NCI-H510A (cell line): Measurements from ENCODE around the gene THAP2.

ENCODE experiments used
- DNase-seq: peaks from one replicate; lab custom pipeline; 2025; lab: John Stamatoyannopoulos, UW

THAP2 gene

DNA sequence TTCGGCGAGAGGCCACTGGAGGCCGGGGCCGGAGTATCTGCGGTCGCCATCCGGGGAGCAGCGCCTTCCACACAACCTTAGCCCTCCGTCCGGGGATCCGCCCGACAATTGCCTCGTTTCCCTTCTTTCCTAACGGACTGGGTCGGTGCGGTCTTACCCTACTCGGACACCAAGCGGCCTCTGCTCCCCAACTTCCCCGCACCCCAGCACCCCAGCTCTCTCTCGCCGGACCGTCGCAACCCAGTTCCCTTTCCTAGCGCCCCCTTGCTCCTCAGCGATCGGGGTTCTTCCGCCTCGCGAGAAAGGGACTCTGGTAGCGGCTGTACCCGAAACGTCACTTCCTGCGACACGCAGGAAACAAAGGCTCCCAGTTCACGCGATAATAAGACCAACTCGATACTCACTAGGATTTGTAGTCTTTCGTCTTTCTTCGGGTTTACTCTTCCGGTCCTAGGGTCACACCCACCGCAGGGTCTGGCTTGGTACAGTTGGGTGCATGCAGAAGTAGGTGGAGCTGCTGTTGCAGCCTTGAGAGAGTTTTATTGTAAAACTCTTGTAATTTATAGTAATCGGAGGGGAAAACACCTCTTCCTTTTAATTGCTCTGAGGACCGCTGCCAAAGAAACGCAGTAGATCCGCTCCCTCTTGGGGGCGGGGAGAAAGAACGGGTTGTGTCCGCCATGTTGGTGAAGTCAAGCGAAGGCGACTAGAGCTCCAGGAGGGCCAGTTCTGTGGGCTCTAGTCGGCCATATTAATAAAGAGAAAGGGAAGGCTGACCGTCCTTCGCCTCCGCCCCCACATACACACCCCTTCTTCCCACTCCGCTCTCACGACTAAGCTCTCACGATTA, at the start of gene THAP2, which contains the start of gene ZFC3H1:
Gene THAP2 (plus strand): TSS at position 741 of the 850 bp plus-strand sequence. CDS start 209 bp downstream, outside the sequence.
Gene ZFC3H1 (minus strand): TSS at position 288 of the 850 bp plus-strand sequence. CDS start 238 bp downstream, at position 50.
- peak; percentile 98 for DNase-seq

DNA sequence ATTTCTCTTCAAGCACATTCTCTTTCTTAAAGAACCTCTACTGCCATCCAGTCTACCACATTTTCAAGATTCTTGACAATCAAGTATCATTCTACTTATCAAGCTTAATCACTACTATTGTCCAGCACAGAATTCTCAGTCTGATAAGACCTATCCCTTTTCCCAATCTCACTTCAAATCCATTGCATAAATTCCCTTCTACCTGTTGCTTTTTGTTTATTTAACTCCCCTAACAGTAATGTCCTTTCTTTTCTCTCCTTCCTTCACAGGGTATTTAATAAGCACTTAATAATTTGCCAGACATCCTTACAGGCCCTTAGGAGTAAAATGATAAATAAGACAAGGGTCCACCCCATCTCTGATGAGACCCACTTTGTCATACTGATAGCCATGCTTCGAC, 42.2 kb upstream of the THAP2 start:
- no peak for DNase-seq

DNA sequence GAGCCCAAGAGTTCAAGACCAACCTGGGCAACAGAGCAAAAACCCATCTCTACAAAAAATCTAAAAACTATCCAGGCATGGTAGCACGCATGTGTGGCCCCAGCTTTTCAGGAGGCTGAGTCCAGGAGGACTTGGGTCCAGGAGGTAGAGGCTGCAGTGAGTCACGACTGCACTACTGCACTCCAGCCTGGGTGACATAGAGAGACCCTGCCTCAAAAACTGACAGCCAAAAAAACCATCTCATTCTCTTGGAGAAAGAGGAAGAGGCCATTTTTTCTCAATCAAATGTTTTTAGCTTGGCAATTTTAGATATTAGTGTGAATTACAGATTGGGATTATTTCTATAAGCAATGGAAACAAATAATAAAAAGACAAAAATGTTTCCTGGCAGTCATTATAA, 38.6 kb upstream of the THAP2 start:
- DNase-seq = no peak

DNA sequence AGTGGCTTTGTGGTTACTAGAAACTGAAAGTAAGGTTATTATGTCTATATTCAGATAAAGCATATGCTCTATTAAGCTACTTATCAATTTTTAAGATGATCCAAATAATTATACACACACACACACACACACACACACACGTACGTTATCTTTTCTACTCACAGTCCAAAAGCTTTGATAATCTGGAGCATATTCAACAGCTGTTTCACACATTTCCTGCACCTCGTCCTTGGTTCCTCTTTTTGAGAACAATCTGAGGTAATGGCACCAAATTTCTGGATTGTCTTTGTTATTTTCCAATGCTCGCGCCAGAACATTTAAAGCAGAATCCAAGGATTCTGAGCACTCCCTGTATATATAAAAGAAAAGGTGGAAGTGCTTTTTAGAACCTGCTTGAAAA, 38.0 kb upstream of the THAP2 start:
- no peak for DNase-seq

DNA sequence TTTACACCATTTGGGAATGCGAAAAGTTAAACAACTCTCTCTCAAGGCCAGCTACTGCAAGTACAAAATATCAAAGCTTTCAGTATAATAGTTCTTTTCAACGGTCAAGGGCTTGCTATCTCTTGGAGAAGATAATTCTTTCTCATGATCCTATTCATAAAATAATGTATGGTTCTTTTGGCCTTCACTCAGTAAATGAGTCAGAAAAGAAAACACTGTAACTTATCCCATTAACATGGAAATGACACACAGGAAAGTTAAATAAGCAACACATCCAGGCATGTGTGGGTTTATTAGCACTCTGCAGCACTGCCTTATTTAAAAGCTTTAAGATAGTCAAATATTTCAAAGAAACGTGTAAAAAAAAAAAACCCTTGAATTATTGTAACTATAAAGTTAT, 37.3 kb upstream of the THAP2 start:
- DNase-seq = no peak

DNA sequence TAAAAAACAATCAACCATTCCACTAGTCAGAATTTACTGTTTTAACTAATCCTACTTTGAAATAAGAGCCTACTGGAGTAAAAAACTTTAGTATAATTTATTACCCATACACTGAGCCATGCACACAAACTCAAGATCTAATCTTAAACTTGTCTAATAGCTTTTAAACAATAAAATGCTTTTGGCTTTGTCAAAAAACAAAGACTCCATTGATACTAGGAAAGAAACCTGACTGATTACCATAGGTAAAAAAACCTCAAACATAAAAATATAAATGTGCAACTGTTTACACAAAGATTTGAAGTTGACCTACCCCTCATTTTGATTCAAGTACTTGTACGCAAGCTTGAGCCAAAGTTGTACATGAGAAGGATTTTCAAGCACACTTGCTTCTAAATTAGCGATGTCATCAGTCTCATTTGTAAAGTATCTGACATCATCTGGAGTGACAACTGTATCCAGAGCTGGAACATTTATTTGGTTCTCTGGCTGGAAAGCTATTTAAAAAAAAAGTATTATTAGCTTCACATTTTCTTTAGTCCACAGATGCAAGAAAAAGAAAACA, 36.6 kb upstream of the THAP2 start:
- DNase-seq = no peak

DNA sequence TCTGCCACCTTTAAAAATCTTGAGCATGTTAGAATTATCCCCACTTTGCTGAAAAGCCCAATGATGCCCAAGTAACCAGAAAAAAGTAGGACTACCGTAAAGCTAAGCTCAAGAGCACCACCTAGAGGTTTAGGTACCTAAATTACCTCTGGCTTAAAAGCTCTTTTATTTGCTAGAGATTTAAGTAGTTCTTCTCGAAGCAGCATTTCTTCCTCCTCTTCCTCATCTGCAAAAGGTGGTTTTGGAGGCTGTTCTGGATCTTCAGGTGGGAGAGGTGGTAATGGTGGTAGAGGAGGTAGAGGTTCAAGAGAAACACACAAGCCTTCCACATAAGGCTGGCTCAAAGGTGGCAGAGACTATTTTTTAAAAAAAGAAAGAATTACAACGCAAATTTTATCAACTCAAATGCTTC, 27.4 kb upstream of the THAP2 start:
- peak; percentile 40 for DNase-seq

DNA sequence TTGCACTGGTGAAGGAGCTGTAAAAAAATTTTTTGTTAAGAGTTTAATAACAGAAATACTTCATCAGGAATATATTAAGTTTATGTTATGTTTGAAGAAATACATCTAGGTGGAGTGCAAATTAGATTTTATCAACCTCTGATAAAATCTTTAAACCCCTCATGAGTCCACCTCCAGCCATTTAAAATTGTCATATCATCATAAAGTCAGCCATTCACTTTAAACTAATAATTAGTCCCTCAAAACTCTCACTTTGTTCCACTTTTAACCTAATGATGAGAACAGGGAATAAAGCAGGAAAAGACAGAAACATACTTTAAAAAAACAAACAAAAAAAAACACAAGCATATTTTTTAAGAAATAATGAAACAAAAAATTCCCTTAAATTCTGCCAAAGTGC, 25.6 kb upstream of the THAP2 start:
- no peak for DNase-seq

DNA sequence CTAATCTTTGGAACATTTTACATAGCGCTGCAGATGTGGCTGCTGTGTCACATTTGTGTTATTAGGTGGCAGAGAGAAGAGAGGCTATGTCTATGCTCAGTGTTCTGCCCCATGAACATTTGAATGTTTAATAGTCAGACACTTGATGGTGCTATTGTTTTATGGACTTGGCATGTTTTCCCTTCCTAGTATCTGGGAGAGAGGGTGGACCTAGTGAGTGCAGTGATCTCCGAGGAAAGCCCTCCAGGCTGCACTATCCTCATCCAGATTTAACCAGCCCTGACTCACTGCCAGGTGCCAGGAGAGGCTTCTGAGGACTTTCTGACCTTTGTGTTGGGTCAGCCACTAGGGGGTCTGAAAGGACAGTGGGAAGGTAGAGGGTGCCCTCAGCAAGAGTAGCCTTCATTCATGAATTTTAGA, 24.8 kb upstream of the THAP2 start:
- no peak for DNase-seq

DNA sequence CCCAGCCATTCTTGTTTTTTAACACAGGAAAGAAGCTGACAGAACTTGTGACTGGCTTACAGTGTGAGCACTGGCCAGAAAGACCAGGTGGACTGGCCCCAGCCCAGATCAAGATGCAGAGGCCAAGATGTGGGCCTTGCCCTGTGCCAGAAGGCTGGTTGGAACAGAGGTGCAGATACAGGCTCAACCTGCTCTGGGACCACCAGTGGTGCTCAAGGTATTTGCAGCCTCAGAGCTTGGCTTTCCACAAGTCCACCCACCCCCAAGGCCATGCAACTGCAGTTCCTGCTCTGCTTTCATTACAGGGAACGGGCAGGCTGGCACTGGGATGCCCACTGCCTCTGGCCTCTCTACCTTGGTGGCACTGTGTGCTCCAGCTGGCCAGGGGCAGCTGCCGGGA, 23.8 kb upstream of the THAP2 start:
- no peak for DNase-seq

DNA sequence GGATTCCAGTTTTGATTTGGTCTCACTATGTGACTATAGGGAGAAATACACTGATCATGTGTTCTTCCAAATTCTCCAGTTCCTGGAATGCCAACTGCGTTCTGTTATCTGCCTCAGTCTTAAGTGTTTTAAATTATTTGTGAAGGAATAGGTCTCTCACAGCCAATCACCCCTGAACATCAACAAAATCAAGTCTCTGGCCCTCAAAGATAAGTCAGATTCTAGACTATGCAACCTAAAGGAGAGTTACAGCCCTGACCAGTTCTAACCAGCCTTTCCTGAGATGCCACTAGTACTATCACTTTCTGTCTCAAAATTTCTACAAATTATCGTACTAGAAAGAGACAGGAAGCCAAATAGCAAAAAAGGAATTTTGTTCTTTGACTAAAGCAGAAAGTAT, 22.7 kb upstream of the THAP2 start:
- DNase-seq = no peak

DNA sequence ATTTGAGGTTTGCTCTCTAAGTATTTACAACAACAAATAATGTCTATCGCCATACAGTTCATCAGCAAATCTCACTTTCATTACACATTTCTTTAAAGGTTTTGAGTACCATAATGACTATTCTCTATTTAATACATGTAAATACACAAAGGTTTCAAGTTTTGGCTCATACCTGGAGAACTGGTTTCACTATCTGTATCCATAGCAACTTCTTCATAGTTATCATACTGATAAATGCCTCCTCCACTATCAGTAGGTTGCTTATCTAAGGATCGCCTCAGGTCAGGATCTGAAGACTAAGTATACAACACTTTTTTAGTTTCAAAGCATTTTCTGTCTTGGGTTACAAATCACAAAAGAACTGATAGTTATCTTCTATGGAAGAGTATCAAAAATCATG, 21.8 kb upstream of the THAP2 start:
- DNase-seq = no peak

DNA sequence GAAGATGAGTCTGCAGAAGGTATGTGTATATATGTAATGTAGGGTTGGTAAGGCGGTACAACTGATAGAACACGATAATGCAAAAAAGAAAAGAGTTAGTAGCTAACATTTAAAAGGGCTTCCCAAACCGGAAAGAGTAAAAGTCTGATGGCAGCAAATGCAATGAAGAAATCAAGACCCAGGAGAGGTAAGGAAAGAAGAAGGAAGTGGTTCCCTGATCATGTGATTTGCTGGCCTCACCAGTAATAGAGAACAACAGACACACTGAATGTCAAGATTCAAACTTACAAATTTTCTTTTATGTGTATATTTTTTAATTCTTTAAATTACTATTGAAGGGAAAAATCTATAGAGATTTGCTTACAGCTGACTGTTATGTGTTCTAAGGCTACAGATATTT, 18.8 kb upstream of the THAP2 start:
- no peak for DNase-seq

DNA sequence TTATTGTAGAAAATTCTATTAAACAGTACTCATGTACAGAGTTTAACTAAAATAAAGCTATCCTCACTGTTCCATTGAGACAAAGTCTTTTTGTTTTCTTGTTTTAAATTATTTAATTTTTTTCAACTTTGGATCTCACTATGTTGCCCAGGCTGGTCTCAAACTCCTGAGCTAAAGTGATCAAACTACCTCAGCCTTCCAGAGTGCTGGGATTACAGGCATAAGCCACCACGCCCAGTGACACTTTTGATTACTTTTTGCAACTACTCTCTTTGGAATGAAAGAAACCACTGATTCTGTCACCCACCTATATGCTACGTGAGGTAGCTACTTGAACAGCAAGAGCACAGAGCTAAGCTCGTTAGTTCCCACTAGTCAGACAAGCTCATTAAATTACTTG, 17.6 kb upstream of the THAP2 start:
- no peak for DNase-seq

DNA sequence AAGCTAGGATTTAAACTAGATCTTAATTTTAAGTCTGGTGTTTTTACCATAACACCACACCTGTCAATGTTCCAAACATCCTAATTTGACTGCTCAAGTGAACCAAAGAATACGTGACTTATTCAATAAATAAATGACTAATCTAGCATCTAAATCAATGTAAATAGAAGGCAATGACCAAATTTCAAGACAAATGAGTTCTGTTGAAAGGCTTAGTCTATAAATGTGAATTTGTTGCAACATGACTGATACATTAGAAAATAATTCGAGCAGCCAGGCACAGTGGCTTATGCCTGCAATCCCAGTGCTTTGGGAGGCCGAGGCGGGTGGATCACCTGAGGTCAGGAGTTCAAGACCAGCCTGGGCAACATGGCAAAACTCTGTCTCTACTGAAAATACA, 15.6 kb upstream of the THAP2 start:
- DNase-seq = no peak

DNA sequence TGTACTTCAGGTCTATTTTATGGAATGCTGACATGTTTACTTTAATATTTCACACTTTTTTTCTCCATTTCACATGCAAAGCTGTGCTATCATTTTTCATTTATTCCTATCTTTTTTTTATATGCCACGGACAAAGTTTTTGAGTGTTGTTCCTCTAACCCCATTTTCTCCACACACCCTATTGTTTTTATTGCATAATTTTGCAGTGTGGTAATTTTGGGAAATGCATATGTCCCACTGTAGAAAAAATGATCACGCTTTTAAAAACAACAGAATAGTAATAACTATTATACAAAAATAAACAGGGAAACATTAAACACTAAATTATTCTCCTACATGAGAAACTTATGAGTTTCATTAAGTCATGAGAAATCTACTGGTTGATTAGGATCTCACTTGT, 14.7 kb upstream of the THAP2 start:
- DNase-seq = no peak

DNA sequence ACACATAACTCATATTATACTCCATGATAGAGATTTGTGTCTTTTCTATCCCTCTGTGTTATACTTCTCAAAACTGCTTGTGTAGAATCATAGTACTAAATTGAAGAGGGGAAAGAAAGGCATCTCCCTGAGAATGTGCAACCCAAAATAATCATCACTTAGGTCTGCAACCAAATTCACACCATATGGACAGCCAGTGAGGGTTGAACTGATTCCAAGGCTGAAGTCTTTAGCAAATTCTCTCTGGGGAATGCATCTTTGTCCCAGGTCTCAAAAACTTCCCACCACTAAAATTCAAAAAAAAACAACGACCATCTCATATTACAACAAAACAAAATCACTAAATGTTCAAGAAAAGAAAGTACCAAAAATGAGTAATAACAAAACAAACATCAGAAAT, 11.4 kb upstream of the THAP2 start:
- no peak for DNase-seq

DNA sequence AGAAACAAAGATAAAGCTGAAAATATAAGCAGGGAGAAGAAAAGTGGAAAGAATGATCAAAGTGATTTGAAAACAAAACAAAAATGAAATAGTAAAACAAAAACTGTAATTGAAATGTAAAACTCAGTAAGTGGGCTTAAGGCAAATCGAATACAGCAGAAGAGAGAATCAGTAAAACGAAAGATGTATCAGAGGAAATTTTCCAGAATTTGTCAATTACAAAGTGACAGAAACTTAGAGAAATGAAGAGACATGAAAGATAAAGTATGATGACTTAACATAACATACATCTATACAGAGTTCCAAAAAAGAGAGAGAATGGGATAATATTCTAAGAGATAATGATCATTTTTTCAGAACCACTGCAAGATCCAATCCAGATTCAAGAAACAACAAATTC, 11.0 kb upstream of the THAP2 start:
- no peak for DNase-seq

DNA sequence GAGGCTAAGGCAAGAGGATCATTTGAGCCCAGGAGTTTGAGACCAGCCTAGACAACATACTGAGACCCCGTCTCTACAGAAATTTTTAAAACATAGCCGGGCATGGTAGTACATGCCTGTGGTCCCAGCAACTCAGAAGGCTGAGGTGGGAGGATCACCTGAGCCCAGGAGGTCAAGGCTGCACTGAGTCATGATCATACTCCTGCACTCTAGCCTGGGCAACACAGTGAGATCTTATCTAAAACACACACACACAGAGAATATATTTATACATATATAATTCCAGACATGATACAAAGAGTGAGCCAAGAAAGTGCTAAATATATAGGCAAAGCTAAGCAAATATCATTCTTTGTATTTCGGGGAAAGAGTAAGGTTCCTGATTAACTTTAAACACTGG, 9.9 kb upstream of the THAP2 start:
- no peak for DNase-seq

DNA sequence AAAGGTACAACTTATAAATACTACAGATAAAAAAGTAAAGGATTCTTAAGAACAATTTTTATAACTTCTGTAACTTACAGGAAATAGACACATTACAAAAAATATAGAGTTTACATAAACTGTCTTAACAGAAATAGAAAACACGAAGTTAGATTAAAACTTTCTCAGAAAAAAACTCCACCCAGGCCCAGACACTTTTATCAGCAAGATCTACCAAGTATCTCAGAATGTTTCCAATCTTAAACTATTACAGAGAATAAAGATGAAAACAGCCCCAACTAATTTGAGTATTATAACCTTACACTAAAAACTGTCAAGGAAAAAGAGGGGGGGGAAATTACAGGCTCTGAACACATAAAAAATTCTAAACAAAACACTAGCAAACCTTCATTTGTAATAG, 8.6 kb upstream of the THAP2 start:
- DNase-seq = no peak

DNA sequence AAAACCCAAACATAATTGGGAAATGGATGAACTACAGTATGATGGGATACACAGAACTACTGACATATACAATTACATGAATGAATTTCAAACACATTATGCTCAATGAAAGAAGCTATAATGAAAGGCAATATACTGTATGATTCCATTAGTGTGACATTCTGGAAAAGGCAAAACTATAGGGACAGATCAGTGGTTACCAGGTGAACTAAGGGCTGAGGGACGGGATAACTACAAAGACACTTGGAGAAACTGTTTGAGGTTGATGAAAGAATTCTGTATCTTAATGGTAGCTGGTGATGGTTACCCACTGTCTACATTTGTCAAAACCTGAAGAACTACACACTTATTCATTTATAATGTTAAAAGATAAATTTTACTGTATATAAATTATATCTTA, 8.2 kb upstream of the THAP2 start:
- DNase-seq = no peak

DNA sequence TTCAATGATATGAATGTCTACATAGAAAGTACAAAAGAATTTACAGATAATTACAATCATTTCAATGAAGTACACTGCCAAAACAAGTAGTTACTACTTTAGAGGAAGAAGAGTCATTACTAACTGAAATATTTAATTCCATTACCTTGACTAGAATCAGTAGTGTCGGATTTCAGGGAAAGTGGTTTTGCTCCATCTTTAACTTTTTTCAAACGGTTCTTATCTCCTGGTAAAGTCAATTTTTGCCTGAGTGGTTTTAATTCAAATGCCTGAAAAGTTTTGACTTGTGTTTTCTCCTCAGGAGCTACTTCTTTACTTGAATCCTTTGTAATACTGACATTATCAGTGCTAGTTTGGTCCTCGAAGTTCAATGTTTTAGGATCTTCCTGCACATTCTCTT, 7.4 kb upstream of the THAP2 start:
- DNase-seq = no peak

DNA sequence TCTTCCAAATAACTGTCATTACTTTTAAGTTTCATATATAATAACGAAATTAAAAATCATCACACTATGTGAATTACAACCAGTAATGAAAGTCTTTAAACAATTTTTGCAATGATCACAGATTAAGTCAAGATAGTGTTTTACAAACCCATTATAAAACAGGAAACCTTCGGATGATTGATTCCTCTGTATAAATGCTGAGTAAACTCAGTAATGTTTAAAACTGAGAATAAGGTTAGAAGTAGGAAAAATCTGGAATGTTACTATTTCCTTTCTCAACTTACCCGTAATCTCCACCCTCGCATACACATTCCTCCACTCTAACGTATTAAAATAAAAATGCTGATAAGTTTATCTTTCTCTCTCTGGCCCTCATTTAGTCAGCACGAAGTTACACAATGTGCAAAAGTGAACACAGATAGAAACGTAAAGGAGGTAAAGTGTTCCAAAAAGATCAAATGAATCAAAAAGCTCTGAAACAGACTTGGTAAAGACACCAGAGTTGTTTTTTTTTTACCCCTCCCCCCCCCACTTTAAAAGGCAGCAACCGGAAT, 2.0 kb upstream of the THAP2 start:
- DNase-seq = no peak
